Mesodermal cell (in vitro differentiated cells): ENCODE data around the gene INPP5K.

ENCODE experiments used
- H3K27ac ChIP-seq: 2 replicates; pipeline ENCODE4 v1.7.0; 2013; ENCODE audit warnings: mild to moderate bottlenecking, low read depth, low read length, moderate library complexity; ENCODE audit not compliant: severe bottlenecking
- H3K36me3 ChIP-seq: 2 replicates; pipeline ENCODE4 v1.7.1; 2013; ENCODE audit warnings: mild to moderate bottlenecking, low read length, moderate library complexity; ENCODE audit not compliant: control insufficient read depth, insufficient read depth
- H3K4me1 ChIP-seq: one replicate; pipeline ENCODE4 v1.7.1; 2013; ENCODE audit warnings: mild to moderate bottlenecking, low read length; ENCODE audit not compliant: insufficient read depth, control insufficient read depth, poor library complexity, severe bottlenecking
- H3K4me3 ChIP-seq: 2 replicates; pipeline ENCODE4 v1.7.0; 2013; ENCODE audit warnings: low read length, control low read depth, mild to moderate bottlenecking; ENCODE audit not compliant: insufficient read depth, poor library complexity, severe bottlenecking; ENCODE audit errors: extremely low read depth
- H3K9me3 ChIP-seq: 2 replicates; pipeline ENCODE4 v1.7.1; 2013; ENCODE audit warnings: mild to moderate bottlenecking, low read length, moderate library complexity; ENCODE audit not compliant: control insufficient read depth
- WGBS, 2 experiments: methylation state at CpG; one replicate each; pipeline ENCODE4 v1.1.5; 2013; ENCODE audit warnings: missing lambda C conversion rate in 2 of 2; ENCODE audit not compliant: insufficient coverage in 2 of 2; 5-methylcytosine and 5-hydroxymethylcytosine counted together

Gene INPP5K

DNA sequence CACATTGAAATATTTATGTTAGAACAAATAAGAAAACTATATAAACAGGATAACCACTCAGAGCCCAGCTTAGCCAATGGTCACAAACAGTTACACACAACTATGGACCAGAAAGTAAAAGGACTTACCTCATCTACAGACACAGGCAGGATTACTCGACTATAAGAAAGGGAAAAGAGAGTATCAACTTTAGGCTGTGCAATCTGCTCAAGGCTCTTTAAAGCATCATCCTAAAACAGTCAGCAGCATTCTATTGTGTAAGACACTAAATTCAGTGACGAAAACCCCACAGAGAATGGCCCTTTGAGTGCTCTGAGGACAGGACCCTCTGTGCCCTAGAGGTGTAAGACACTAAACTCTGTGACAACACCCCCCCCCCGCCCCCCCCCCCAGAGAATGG lies 42.0 kb upstream of the INPP5K start:
- Histone ChIP-seq H3K9me3 (no peaks in the 10 kb centered on the region), H3K27ac (no peak overlapping the region), H3K4me1 (peaks cover 23% of the 10 kb centered on the region), H3K36me3 (peaks cover 59% of the 10 kb centered on the region), H3K4me3 (no peak overlapping the region)
- 100% methylated on average over 1 of the region's 3 CpGs; no CpG with 5 or more reads in 1 of the 2 experiments for WGBS, 2 experiments

DNA sequence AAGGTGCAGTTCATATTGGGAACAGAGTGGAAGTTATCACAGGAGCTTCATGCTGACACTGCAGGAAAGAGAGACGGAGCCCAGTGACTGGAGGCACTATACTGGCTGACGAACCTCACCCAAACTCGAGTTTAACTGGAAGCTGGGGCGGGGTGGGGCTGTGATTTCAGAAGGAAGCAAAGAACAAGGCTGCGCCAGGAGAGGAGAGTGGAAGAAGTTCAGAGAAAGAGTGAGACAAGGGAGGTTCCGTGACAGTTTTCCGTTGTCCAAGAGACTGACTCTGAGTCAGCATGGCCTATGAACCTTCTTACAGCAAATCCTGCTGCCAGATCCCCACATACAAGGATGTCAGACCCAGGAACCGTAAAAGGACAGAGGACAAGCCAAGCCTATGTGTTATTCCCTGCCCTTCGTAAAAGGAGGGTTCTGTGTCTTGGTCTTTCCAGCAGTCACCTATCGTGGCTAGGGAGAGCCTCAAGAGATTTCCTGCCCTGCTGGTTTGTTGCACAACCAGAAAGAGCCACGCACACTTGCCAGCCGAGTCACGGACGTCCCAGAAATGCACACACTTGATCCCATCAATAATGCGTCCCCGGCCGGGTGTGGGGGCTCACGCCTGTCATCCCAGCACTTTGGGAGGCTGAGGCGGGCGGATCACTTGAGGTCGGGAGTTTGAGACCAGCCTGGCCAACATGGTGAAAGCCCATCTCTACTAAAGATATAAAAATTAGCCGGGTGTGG lies 41.1 kb upstream of the INPP5K start:
- Histone ChIP-seq H3K4me3 (no peak overlapping the region), H3K4me1 (peaks cover 23% of the 10 kb centered on the region), H3K9me3 (no peaks in the 10 kb centered on the region), H3K36me3 (peaks cover 68% of the 10 kb centered on the region), H3K27ac (no peak overlapping the region)
- WGBS, 2 experiments, result 95% methylated on average over 16 to 19 of the region's 22 CpGs

GRCh38 chr17:1555651-1556471 lies 39.4 kb upstream of the INPP5K start:
- H3K27ac ChIP-seq, result no peak overlapping the region
- no peak overlapping the region for H3K4me3 ChIP-seq
- 93 to 96% methylated on average over 14 to 15 of the region's 15 CpGs for WGBS, 2 experiments
- peaks cover 85% of the 10 kb centered on the region for H3K36me3 ChIP-seq
- peaks cover 15% of the 10 kb centered on the region for H3K4me1 ChIP-seq
- H3K9me3 ChIP-seq, result no peaks in the 10 kb centered on the region

- Histone ChIP-seq H3K4me3 (no peak overlapping the region), H3K4me1 (peaks cover 7% of the 10 kb centered on the region), H3K36me3 (peaks cover 90% of the 10 kb centered on the region), H3K9me3 (no peaks in the 10 kb centered on the region), H3K27ac (peak overlapping the region; percentile 23)
- 92 to 97% methylated on average over 5 to 6 of the region's 9 CpGs for WGBS, 2 experiments
These were observed 38.5 kb upstream of the INPP5K start for GRCh38 chr17:1554751-1555540.

DNA sequence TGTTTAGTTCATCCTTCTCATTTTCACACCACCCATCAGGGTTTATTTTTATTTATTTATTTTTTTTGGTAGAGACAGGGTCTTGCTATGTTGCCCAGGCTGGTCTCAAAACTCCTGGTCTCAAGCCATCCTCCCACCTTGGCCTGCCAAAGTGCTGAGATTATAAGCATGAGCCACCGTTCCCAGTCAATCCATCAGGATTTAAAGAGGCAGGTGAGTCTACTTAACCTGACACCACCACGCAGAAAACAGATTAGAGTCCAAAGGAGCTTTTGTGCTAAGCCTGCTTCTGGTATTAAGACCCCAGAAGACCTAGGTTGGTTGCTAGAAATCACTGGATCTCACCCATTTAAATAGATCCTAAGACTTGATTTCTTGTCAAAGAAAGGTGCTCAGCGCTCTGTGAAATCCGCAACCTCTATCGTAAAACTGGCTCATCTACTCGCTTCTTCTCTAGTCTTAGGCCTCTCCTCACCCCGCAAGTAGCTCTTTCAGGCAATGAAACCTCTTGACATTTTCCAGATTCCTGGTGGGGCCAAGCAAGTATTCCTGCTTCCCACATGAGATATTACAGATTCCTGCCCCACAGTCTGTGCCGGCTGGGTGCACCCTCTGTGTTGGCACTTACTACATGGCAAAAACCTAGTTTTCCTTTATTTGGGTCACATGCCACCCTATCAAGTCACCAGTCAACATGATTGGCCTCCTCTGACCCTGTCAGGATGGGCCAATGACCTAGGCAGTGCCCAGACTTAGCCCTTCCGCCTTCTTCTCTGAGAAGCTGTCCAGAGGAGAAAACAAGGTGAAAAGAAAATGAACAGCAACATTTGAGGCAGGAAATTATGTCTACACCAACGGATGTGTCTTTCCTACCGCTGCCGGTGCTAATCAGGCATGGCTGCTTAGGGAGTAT lies 37.2 kb upstream of the INPP5K start:
- Histone ChIP-seq H3K9me3 (no peaks in the 10 kb centered on the region), H3K27ac (peak overlapping the region; percentile 37), H3K36me3 (peaks cover 94% of the 10 kb centered on the region), H3K4me3 (no peak overlapping the region), H3K4me1 (peaks cover 6% of the 10 kb centered on the region)
- WGBS, 2 experiments, result 97% methylated on average over 12 of the region's 12 CpGs

DNA sequence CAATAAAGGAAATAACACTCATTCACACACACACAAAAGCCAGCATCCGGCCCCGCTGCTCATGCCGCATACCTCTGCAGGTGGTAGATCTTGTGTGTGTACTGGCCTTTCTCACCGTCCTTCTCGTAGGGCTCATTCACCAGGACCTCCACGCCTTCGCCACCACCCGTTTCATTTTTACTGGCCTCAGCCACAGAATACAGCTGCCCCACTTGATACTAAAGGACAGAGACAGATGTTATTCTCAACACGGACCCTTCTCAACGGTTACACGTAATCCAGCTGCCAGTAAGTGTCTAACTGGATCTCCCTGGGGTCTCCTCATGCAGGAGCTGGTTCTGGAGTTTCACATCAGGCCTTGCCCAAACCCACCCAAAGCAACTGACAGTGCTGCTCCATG lies 36.5 kb upstream of the INPP5K start:
- H3K27ac ChIP-seq, result no peak overlapping the region
- no peak overlapping the region for H3K4me3 ChIP-seq
- H3K9me3 ChIP-seq, result no peaks in the 10 kb centered on the region
- 95 to 96% methylated on average over 11 of the region's 11 CpGs for WGBS, 2 experiments
- H3K36me3 ChIP-seq, result peaks cover 96% of the 10 kb centered on the region
- peaks cover 6% of the 10 kb centered on the region for H3K4me1 ChIP-seq

DNA sequence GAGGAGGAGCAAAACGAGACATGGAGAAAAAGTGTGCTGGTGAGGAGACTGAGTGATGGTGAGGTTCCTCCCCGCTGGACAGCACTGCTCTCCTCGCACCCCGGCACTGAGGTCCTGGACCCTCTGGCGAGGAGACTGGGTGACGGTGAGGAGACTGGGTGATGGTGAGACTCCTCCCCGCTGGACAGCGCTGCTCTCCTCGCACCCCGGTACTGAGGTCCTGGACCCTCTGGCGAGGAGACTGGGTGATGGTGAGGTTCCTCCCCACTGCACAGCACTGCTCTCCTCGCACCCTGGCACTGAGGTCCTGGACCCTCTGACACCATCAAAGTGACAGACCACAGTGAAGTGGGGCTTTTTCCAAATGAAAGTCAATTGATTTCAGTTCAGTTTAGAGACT lies 35.3 kb upstream of the INPP5K start:
- 93 to 98% methylated on average over 8 to 11 of the region's 12 CpGs for WGBS, 2 experiments
- Histone ChIP-seq H3K4me3 (no peak overlapping the region), H3K4me1 (peaks cover 6% of the 10 kb centered on the region)

DNA sequence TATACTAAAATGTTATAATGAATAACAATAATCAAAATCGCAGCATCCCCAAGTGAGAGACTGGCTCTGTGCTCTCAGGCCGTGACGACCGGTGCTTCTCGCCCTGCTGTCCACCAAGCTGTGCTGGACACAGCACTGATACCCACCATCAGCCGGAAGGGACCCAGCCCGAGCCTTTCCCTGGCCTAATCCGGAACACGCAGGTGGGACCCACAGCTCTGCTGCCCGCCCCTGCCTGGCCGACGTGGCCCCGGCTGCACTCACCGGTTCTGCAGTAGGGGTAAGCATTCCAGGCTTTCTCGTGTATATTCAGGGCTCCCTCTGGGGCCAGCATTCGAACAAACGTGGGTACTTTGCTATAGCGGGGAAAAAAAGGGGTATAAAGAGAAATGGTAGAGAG lies 31.6 kb upstream of the INPP5K start:
- no peaks in the 10 kb centered on the region for H3K4me1 ChIP-seq
- WGBS, 2 experiments, result 96 to 100% methylated on average over 14 to 18 of the region's 18 CpGs
- no peaks in the 10 kb centered on the region for H3K9me3 ChIP-seq
- H3K4me3 ChIP-seq, result no peak overlapping the region
- no peak overlapping the region for H3K27ac ChIP-seq
- peaks cover 93% of the 10 kb centered on the region for H3K36me3 ChIP-seq

More for the DNA sequence above, 35.3 kb upstream of the INPP5K start:
- Histone ChIP-seq H3K27ac (no peak overlapping the region), H3K9me3 (no peaks in the 10 kb centered on the region), H3K36me3 (peaks cover 95% of the 10 kb centered on the region)

GRCh38 chr17:1546292-1546922 lies 30.0 kb upstream of the INPP5K start:
- Histone ChIP-seq H3K36me3 (peaks cover 92% of the 10 kb centered on the region), H3K4me3 (no peak overlapping the region), H3K4me1 (no peaks in the 10 kb centered on the region), H3K27ac (no peak overlapping the region), H3K9me3 (no peaks in the 10 kb centered on the region)
- 97 to 100% methylated on average over 5 of the region's 6 CpGs for WGBS, 2 experiments
